Brain microvascular endothelial cell (primary cell): ENCODE results near the gene NEAT1.
"Not testable (repeated sequence)": the region's sequence is repeated elsewhere in the genome, so short reads cannot be mapped to it uniquely, and the experiment has no call there.

Source experiments
- DNase-seq: peaks from one replicate; pipeline ENCODE4 v3.0.0-alpha.2; 2020
- H3K27ac ChIP-seq: fragments of 250-450 bp; sonication (Bioruptor Pico); 2 replicates; pipeline ENCODE4 v1.5.1; 2020; ENCODE audit warnings: mild to moderate bottlenecking, moderate library complexity
- H3K27me3 ChIP-seq: fragments of 250-450 bp; sonication (Bioruptor Pico); replicated peaks from 2 replicates; pipeline ENCODE4 v1.5.1; 2020; ENCODE audit warnings: mild to moderate bottlenecking
- H3K36me3 ChIP-seq: fragments of 250-450 bp; sonication (Bioruptor Pico); replicated peaks from 2 replicates; pipeline ENCODE4 v1.5.1; 2020; ENCODE audit warnings: mild to moderate bottlenecking
- H3K4me3 ChIP-seq: 2 replicates; pipeline ENCODE4 v1.5.1; 2011; ENCODE audit warnings: low read depth, mild to moderate bottlenecking, control low read depth, low read length, moderate library complexity
- in situ Hi-C: cut with HindIII; loops from 2 replicates; pipeline ENCODE4 v1.10.0; 2017; ENCODE audit warnings: low sequenced_read_pairs, low pct_ligation_motif_present
- TF ChIP-seq, protein P1 (sequence below): IDR thresholded peaks from 2 replicates; pipeline ENCODE4 v1.5.1; 2011; ENCODE audit warnings: low read depth, mild to moderate bottlenecking, moderate library complexity, low read length, control low read depth, inconsistent platforms; ENCODE audit errors: missing control alignments

Gene NEAT1

DNA sequence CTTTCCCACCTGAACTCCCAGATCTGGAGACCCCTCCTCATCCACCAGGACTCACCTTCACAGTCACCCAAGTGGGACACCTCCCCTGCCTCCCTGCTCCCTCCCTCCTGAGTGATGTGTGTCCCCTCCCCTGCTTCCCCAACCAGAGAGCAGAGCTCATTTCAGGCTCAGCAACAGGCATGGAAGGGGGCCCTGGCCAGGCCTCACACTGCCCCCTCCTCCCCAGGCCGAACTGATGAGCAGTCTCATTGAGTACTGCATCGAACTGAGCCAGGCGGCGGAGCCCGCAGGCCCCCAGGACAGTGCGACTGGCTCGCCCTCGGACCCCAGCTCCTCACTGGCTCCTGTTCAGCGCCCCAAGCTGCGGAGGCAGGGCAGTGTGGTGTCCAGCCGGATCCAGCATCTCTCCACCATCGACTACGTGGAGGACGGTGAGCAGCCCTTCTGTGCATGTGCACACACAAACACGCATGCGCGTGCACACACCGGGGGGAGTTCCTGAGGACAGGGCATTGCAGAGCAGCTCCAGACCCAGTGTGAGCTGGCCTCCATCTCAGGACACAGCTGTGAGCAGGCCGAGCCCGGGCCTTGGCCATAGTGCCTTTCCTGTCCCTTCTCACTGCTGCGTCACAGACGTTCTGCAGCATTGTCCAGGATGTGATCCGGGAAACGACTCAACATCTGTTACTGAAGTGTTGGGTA is 17.8 kb upstream of the NEAT1 start:
- Histone ChIP-seq H3K27me3 (no peaks in the 10 kb centered on the region), H3K4me3 (no peak overlapping the region), H3K36me3 (peaks cover 69% of the 10 kb centered on the region), H3K27ac (no peak overlapping the region)
- TF ChIP-seq, protein P1, sequence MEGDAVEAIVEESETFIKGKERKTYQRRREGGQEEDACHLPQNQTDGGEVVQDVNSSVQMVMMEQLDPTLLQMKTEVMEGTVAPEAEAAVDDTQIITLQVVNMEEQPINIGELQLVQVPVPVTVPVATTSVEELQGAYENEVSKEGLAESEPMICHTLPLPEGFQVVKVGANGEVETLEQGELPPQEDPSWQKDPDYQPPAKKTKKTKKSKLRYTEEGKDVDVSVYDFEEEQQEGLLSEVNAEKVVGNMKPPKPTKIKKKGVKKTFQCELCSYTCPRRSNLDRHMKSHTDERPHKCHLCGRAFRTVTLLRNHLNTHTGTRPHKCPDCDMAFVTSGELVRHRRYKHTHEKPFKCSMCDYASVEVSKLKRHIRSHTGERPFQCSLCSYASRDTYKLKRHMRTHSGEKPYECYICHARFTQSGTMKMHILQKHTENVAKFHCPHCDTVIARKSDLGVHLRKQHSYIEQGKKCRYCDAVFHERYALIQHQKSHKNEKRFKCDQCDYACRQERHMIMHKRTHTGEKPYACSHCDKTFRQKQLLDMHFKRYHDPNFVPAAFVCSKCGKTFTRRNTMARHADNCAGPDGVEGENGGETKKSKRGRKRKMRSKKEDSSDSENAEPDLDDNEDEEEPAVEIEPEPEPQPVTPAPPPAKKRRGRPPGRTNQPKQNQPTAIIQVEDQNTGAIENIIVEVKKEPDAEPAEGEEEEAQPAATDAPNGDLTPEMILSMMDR, result no peak
- in situ Hi-C loops, result no loop called here
- DNase-seq, result no peak

DNA sequence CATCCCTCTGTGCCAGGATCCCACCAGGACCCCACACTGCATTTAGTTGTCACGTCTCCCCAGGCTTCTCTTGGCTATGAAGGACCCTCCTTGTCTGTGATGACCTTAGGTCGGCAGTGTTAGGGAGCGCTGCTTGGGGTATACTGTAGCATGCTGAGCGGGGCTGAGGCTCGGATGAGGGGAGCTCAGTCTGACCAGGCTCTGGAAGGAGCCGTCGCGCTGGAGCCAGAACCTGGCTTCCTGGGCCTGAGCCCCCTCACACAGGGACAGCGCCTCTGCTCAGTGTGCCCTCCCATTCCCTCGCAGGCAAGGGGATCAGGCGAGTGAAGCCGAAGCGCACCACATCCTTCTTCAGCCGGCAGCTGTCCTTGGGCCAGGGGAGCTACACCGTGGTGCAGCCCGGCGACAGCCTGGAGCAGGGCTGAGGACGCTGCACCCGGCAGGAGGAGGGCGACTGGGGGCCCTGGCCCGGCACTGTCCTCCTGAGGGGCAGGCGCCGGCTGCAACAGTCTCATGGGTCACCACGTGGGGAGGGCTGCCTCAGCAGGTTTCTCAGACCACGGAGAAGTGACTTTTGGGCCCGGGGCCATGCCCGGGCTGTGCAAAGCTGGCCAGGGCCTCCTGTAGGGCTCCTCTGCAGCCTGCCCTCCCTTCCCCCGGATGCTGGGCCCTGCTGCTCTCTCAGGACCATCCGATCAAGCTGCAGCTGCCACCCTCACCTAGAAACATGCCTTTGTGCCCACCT is 11.5 kb upstream of the NEAT1 start:
- in situ Hi-C loops, result no loop called here
- H3K4me3 ChIP-seq, result no peak overlapping the region

DNA sequence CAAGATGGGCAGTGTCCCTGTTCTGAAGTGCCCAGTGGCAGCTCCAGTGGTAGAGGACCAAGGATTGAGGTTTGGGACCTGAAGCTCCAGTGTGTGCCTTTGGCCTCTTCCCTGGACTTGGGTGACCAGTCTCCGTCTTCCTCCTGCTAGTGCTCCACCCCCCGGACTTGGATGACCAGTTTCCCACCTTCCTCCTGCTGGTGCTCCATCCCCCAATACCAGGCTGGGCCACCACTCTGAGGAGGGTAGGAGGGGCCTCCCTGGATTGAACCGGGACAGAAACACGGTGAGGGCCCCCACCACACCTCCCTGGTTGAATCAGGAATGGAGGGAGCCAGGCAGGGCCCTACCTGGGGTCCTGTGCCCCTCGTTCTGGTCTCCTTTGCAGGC is 10.9 kb upstream of the NEAT1 start:
- Histone ChIP-seq H3K27ac (no peak overlapping the region), H3K36me3 (peaks cover 44% of the 10 kb centered on the region), H3K4me3 (no peak overlapping the region), H3K27me3 (no peaks in the 10 kb centered on the region)
- no peak for DNase-seq
- in situ Hi-C loops, result no loop called here
- TF ChIP-seq, protein P1, result no peak

More for the DNA sequence above, 11.5 kb upstream of the NEAT1 start:
- Histone ChIP-seq H3K27ac (no peak overlapping the region), H3K27me3 (no peaks in the 10 kb centered on the region), H3K36me3 (peaks cover 49% of the 10 kb centered on the region)
- no peak for DNase-seq
- TF ChIP-seq, protein P1, result no peak

DNA sequence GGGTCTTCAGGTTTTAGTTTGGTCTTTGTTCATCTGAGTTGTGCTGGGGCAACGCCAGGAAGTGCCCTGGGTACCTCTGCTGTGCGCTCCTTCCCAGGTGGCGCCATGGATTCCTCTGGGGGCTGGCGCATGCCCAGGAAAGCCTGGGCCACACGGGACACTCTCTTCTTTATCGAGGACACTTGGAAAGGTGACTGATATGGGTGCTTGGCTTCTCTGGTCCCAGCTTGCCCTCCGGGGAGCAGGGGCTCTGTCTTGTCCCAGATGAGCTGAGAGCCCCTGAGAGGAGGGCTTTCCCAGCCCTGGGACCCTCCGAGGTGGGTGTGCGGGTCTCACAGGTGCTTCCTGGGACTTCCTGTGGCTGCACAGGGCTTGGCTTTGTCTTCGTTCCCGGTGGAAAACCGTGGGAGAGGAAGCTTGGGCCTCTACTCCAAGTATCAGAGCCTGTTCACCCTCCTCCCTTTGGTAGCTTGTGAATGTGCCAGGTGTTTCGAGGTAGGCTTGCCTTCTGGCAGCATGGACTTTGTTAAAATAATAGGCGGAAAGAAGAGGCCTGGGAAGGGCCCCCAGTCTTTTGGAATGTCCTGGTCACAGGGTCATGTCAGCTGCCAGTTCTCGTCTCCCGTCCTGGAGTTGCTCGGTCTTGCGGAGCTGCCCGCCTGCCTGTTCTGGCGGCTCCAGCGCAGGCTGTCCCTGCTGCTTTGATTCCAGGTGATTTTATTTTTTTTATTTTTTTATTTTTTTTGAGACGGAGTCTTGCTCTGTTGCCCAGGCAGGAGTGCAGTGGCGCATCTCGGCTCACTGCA is 10.1 kb upstream of the NEAT1 start:
- TF ChIP-seq, protein P1, result no peak
- Histone ChIP-seq H3K27me3 (no peaks in the 10 kb centered on the region), H3K36me3 (peaks cover 38% of the 10 kb centered on the region), H3K4me3 (no peak overlapping the region), H3K27ac (no peak overlapping the region)
- in situ Hi-C loops, result no loop called here
- DNase-seq, result no peak

DNA sequence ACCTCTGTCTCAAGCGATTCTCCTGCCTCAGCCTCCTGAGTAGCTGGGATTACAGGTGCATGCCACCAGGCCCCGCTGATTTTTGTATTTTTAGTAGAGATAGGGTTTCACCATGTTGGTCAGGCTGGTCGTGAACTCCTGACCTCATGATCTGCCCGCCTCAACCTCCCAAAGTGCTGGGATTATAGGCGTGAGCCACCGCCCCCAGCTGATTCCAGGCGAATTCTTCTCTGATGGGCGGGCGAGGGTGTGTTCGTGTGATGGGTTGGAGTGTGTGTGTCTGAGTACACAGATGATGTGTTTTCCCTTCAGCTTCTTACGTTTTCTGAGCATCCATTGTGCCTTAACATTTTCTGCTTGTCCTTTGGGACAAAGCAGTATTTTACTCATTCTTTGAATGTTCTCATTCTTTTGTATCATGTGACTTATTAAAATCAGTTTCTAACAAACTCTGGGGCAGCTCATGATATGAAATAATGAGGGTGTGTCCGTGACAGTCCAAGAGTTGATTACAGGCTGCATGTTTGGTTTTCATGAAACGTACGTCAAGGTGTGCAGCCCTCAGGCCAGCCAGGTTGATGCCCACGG is 9.4 kb upstream of the NEAT1 start:
- H3K27ac ChIP-seq, in situ Hi-C loops, H3K27me3 ChIP-seq, DNase-seq, H3K4me3 ChIP-seq: not testable (repeated sequence)
- H3K36me3 ChIP-seq, result peaks cover 34% of the 10 kb centered on the region
